NCI-H1048 (cell line): Measurements from ENCODE around the gene DAPK1.

ENCODE experiments used
- DNase-seq: peaks from one replicate; lab custom pipeline; 2025; lab: John Stamatoyannopoulos, UW

The DAPK1 gene

GRCh38 chr9:87517732-87518131 lies 20.1 kb downstream of the DAPK1 start:
- DNase-seq, result no peak

GRCh38 chr9:87518702-87519335 lies 21.2 kb downstream of the DAPK1 start:
- DNase-seq, result no peak

GRCh38 chr9:87519461-87519860 lies 21.8 kb downstream of the DAPK1 start:
- no peak for DNase-seq

GRCh38 chr9:87520172-87520683 lies 22.6 kb downstream of the DAPK1 start:
- no peak for DNase-seq

- no peak for DNase-seq
These were observed 24.2 kb downstream of the DAPK1 start for GRCh38 chr9:87521834-87522233.

GRCh38 chr9:87524061-87524460 lies 26.4 kb downstream of the DAPK1 start:
- DNase-seq, result no peak

- DNase-seq, result no peak
These were observed 28.1 kb downstream of the DAPK1 start for GRCh38 chr9:87525546-87526303.

GRCh38 chr9:87527211-87527916 lies 29.7 kb downstream of the DAPK1 start:
- DNase-seq, result no peak

- DNase-seq, result no peak
These were observed 31.3 kb downstream of the DAPK1 start for GRCh38 chr9:87528969-87529368.

- no peak for DNase-seq
These were observed 32.0 kb downstream of the DAPK1 start for GRCh38 chr9:87529671-87530070.

- no peak for DNase-seq
These were observed 33.0 kb downstream of the DAPK1 start for GRCh38 chr9:87530716-87531115.

- DNase-seq, result no peak
These were observed 34.0 kb downstream of the DAPK1 start for GRCh38 chr9:87531370-87532295.

- DNase-seq, result no peak
These were observed 35.6 kb downstream of the DAPK1 start for GRCh38 chr9:87533271-87533670.

- DNase-seq, result no peak
These were observed 36.4 kb downstream of the DAPK1 start for GRCh38 chr9:87534036-87534435.

GRCh38 chr9:87534957-87535356 lies 37.3 kb downstream of the DAPK1 start:
- DNase-seq, result no peak

GRCh38 chr9:87535817-87536539 lies 38.3 kb downstream of the DAPK1 start:
- no peak for DNase-seq

- no peak for DNase-seq
These were observed 40.0 kb downstream of the DAPK1 start for GRCh38 chr9:87537625-87538024.

GRCh38 chr9:87540444-87541105 lies 42.9 kb downstream of the DAPK1 start:
- DNase-seq, result no peak

GRCh38 chr9:87541663-87542062 lies 44.0 kb downstream of the DAPK1 start:
- no peak for DNase-seq

- no peak for DNase-seq
These were observed 44.5 kb downstream of the DAPK1 start for GRCh38 chr9:87542141-87542540.

GRCh38 chr9:87543251-87543650 lies 45.6 kb downstream of the DAPK1 start:
- no peak for DNase-seq
